Body of pancreas (tissue), 4 donors: Measurements from ENCODE around the gene CNGA3.

Source experiments
- CTCF ChIP-seq, 7 experiments: fragments of 450-650 bp in 4 of 7; fragments of 200-600 bp in 3 of 7; sonication (generic) in 3 of 7; IDR thresholded peaks; one replicate each; pipeline ENCODE4 v1.5.1; 2016 to 2019; ENCODE audit warnings: antibody characterized with exemption in 7 of 7
- POLR2A ChIP-seq, 3 donors: fragments of 450-650 bp; IDR thresholded peaks; one replicate each; pipeline ENCODE4 v1.6.1; 2016; ENCODE audit warnings: antibody characterized with exemption in 3 of 3, mild to moderate bottlenecking in 2 of 3

GRCh38 chr2:98310010-98310409 lies 36.2 kb upstream of the CNGA3 start:
- TF ChIP-seq CTCF (IDR thresholded peaks at IDR 0.05) (no peak), POLR2A (IDR thresholded peaks at IDR 0.05) (no peak)
